ENCODE results near the gene ZNF277. TPM values are rescaled to one million over a fixed set of nuclear protein-coding genes. Genes with fewer than 3 reads are reported as not detected.

The ZNF277 gene
- total RNA-seq, 4 donors from 2014 or later, result 17.1 to 38.4 (median 29.5) TPM

- no peaks in the 10 kb centered on the region for H3K4me1 ChIP-seq
- H3K27ac ChIP-seq, result no peak overlapping the region
- peaks cover 0 to 14% of the 10 kb centered on the region in 2 donors for H3K36me3 ChIP-seq
- H3K27me3 ChIP-seq, result no peaks in the 10 kb centered on the region
- H3K4me3 ChIP-seq, result no peak overlapping the region
- ATAC-seq, result no peak
- WGBS, 2 donors (ENCODE audit: low coverage in 1 of 2), result 91 to 97% methylated on average over 3 of the region's 3 CpGs
- TF ChIP-seq CTCF (IDR thresholded peaks at IDR 0.05) (no peak), EP300 (IDR thresholded peaks at IDR 0.05) (no peak), POLR2A (IDR thresholded peaks at IDR 0.05) (no peak), POLR2AphosphoS5 (IDR thresholded peaks at IDR 0.05) (no peak)
- no peaks in the 10 kb centered on the region for H3K9me3 ChIP-seq
These were observed 91.2 kb downstream of the ZNF277 start for GRCh38 chr7:112297681-112298080.

GRCh38 chr7:112298543-112299100, 92.1 kb downstream of the ZNF277 start:
- ATAC-seq, result no peak
- H3K27ac ChIP-seq, result no peak overlapping the region
- no peak for TF ChIP-seq POLR2AphosphoS5 (IDR thresholded peaks at IDR 0.05)
- TF ChIP-seq CTCF (IDR thresholded peaks at IDR 0.05), result no peak
- TF ChIP-seq EP300 (IDR thresholded peaks at IDR 0.05), result no peak
- no peak for TF ChIP-seq POLR2A (IDR thresholded peaks at IDR 0.05)
- H3K27me3 ChIP-seq, result no peaks in the 10 kb centered on the region
- H3K36me3 ChIP-seq, result peaks cover 0 to 14% of the 10 kb centered on the region in 2 donors
- no peak overlapping the region for H3K4me3 ChIP-seq
- H3K9me3 ChIP-seq, result no peaks in the 10 kb centered on the region
- H3K4me1 ChIP-seq, result no peaks in the 10 kb centered on the region
- WGBS, 2 donors (ENCODE audit: low coverage in 1 of 2), result 71 to 88% methylated on average over 1 to 3 of the region's 4 CpGs

- ATAC-seq, result no peak
- TF ChIP-seq POLR2A (IDR thresholded peaks at IDR 0.05), result no peak
- TF ChIP-seq CTCF (IDR thresholded peaks at IDR 0.05), result no peak
- no peak for TF ChIP-seq EP300 (IDR thresholded peaks at IDR 0.05)
- TF ChIP-seq POLR2AphosphoS5 (IDR thresholded peaks at IDR 0.05), result no peak
- Histone ChIP-seq H3K4me1 (no peaks in the 10 kb centered on the region), H3K4me3 (no peak overlapping the region), H3K27me3 (no peaks in the 10 kb centered on the region), H3K27ac (no peak overlapping the region), H3K9me3 (no peaks in the 10 kb centered on the region), H3K36me3 (peaks cover 0 to 18% of the 10 kb centered on the region in 2 donors)
- 97 to 100% methylated on average over 1 to 2 of the region's 2 CpGs for WGBS, 2 donors (ENCODE audit: low coverage in 1 of 2)
These were observed 93.6 kb downstream of the ZNF277 start for GRCh38 chr7:112300072-112300471.

- 80 to 95% methylated on average over 1 to 6 of the region's 6 CpGs for WGBS, 2 donors (ENCODE audit: low coverage in 1 of 2)
- Histone ChIP-seq H3K27ac (no peak overlapping the region), H3K9me3 (no peaks in the 10 kb centered on the region), H3K4me1 (no peaks in the 10 kb centered on the region), H3K27me3 (no peaks in the 10 kb centered on the region), H3K36me3 (peaks cover 0 to 22% of the 10 kb centered on the region in 2 donors), H3K4me3 (no peak overlapping the region)
- ATAC-seq, result no peak
- TF ChIP-seq POLR2A (IDR thresholded peaks at IDR 0.05) (no peak), CTCF (IDR thresholded peaks at IDR 0.05) (no peak), POLR2AphosphoS5 (IDR thresholded peaks at IDR 0.05) (no peak), EP300 (IDR thresholded peaks at IDR 0.05) (no peak)
These were observed 94.4 kb downstream of the ZNF277 start for GRCh38 chr7:112300831-112301407.

- Histone ChIP-seq H3K27me3 (no peaks in the 10 kb centered on the region), H3K27ac (no peak overlapping the region), H3K4me3 (no peak overlapping the region), H3K9me3 (no peaks in the 10 kb centered on the region), H3K4me1 (no peaks in the 10 kb centered on the region), H3K36me3 (peaks cover 0 to 18% of the 10 kb centered on the region in 2 donors)
- no peak for TF ChIP-seq POLR2AphosphoS5 (IDR thresholded peaks at IDR 0.05)
- TF ChIP-seq EP300 (IDR thresholded peaks at IDR 0.05), result no peak
- TF ChIP-seq POLR2A (IDR thresholded peaks at IDR 0.05), result no peak
- no peak for TF ChIP-seq CTCF (IDR thresholded peaks at IDR 0.05)
- WGBS, 2 donors (ENCODE audit: low coverage in 1 of 2), result 66 to 95% methylated on average over 2 of the region's 2 CpGs
- no peak for ATAC-seq
These were observed 96.1 kb downstream of the ZNF277 start for GRCh38 chr7:112302566-112302965.
